Measurements from ENCODE around the gene EEF1AKMT4.

EEF1AKMT4 gene

DNA sequence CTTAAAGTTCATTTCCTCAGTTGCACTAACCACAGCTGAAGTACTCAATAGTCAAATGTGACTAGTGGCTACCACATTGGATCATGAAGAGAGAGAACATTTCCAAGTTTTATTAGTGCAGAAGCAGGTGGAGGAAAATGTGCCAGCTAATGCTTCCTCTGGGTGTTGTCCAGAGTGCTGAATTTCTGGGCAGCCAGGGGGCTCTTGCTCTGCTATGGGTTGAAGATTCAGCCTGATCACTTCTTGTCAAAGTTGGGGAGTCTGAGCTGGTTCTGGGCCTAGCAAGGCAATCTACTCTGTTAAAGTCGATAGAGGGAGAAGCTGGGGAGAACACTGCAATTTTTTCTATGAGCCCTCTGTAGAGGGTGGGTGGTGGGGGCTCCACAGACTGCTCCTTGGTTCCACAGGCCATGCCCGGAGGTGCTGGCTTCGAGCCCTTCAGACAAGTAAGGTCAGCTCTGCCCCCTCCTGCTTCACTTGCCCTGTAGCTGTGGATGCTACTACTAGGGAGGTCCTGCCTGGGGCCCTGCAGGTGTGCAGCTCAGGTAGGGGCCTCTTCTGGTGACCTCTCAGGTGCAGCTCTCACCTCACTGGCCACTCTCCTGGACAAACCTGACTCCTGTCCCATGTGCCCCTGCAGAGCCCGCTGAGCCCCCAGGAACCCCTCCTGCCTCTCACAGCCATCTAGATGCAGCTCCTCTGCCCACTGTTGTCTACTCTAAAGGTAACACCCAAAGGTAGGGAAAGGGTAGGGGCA is 8.9 kb upstream of the EEF1AKMT4 start:
- DNase-seq, result peak; percentile 42
- Mint-ChIP-seq H3K27me3 (peaks cover 6% of the 10 kb centered on the region), H3K9me3 (no peaks in the 10 kb centered on the region), H3K4me3 (no peak overlapping the region), H3K36me3 (peaks cover 9% of the 10 kb centered on the region), H3K4me1 (no peaks in the 10 kb centered on the region), H3K27ac (no peak overlapping the region)
- CTCF ChIA-PET, result interaction anchor here (1.1 to 6.5 kb wide), 5 partner anchors 9 to 345 kb away, joined by 3 to 58 read pairs (median 3); partner anchors contain the start of genes EEF1AKMT4 and VWA5B2

DNA sequence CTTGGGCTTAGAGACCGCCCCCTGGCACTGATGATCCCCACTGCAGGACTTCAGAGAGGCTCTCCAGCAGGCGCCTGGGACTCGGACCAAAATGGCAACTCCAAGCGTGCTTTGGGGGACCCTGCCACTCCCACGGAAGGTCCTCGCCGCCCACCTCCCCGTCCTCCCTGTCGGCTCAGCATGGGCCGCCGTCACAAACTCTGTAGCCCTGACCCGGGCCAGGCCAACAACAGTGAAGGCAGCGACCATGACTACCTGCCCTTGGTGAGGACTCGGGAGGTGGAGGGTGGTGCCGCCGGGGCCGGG is 8.4 kb upstream of the EEF1AKMT4 start:
- Mint-ChIP-seq H3K9me3 (no peaks in the 10 kb centered on the region), H3K4me1 (peaks cover 2% of the 10 kb centered on the region), H3K27me3 (peaks cover 5% of the 10 kb centered on the region), H3K36me3 (peaks cover 9% of the 10 kb centered on the region), H3K27ac (no peak overlapping the region), H3K4me3 (no peak overlapping the region)
- no peak for DNase-seq
- CTCF ChIA-PET, result interaction anchor here (1.1 to 6.5 kb wide), 4 partner anchors 9 to 345 kb away, joined by 3 to 58 read pairs (median 4); partner anchors contain the start of genes EEF1AKMT4 and VWA5B2

DNA sequence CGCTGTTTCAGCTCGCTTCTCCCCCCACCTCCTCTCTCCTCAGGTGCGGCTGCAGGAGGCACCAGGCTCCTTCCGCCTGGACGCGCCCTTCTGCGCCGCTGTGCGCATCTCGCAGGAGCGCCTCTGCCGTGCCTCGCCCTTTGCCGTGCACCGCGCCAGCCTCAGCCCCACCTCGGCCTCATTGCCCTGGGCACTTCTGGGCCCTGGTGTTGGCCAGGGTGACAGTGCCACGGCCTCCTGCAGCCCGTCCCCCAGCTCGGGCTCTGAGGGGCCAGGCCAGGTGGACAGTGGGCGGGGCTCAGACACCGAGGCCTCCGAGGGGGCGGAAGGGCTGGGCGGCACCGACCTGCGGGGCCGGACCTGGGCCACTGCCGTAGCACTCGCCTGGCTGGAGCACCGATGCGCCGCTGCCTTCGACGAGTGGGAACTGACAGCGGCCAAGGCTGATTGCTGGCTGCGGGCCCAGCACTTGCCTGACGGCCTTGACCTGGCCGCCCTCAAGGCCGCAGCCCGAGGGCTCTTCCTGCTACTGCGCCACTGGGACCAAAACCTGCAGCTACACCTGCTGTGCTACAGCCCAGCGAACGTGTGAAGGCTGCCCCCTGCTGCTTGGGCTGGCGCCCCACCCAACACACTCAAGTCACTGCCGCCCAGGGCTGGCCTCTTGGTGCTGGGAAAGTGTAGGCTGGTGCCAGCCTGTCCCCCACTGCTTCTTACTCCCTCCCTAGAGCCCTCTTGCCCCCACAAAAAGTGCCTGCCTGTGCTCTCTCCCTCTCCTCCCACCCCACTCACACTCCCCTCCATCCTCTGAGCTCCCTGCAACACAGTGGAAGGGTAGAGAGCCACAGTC is 7.8 kb upstream of the EEF1AKMT4 start:
- H3K27ac Mint-ChIP-seq, result no peak overlapping the region
- H3K4me1 Mint-ChIP-seq, result peaks cover 3% of the 10 kb centered on the region
- peaks cover 5% of the 10 kb centered on the region for H3K27me3 Mint-ChIP-seq
- peak; percentile 35 for DNase-seq
- no peak overlapping the region for H3K4me3 Mint-ChIP-seq
- no peaks in the 10 kb centered on the region for H3K9me3 Mint-ChIP-seq
- CTCF ChIA-PET, result interaction anchor here (1.0 to 6.5 kb wide), 5 partner anchors 8 to 346 kb away, joined by 3 to 58 read pairs (median 3); partner anchors contain the start of genes EEF1AKMT4 and VWA5B2
- peaks cover 9% of the 10 kb centered on the region for H3K36me3 Mint-ChIP-seq

DNA sequence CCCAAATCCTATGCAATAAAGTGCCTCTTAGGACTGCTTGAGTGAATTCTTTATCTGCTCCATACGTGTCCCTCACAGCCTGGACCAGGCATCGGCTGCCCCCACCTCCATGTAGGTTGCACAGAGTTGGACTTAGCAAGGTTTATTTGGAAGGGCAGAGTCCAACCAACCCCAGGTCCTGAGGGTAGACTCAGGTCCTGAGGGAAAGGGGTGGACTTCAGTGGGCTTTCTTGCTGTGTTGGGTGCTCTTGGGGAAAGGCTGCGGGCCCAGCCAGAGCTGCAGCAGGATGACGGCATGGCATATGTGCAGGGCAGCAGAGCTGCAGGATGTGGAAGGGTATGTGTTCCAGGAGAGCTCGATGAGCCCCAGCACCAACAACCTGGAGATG is 7.2 kb upstream of the EEF1AKMT4 start:
- peaks cover 4% of the 10 kb centered on the region for H3K27me3 Mint-ChIP-seq
- H3K36me3 Mint-ChIP-seq, result peaks cover 9% of the 10 kb centered on the region
- no peak overlapping the region for H3K4me3 Mint-ChIP-seq

DNA sequence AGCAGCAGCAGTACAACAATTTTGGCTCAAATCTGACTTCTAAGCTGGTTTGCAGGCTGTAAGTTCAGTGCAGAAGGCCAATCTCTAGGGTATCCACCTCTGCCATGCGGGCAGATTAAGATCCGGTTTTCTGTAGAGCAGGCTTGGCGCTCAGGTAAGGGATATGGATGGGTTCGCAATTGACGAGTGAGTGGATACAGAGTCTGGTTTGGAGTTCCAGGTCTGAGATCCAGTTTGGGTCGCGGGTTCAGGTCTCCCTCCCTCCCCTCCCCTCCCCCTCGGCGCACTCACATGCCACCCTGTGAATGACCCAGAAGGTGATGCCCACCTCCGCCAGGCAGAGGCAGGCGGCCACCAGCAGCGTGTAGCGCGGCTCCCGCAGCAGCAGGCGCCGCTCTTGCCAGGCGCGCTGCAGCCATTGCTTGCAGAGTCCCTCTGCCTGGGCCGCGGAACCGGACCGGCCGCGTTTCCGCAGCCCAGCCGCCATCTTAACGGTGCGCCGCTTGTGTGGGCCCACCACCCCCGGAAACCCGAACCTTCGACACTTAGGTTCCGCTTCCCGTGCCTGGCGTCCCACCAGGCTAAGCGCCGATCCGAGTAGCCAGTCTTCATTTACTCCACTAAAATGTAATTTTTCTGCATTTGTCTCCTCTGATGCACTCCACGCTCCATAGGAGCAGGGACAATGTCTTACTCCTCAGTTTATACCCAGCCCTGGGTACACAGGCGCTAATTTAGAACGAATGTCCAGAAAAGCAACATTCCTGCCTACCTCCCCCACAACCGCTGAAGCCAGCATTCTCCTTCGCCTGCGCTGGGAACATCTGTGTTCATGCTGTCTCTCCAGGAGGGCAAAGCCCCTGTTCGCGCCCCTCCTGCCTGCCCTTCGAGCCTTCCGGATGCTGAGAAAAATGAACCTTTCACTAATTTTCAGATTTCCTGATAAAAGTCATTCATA is 739 bp upstream of the EEF1AKMT4 start, which contains the start of gene ALG3:
Gene ALG3, minus strand, starts transcription at position 509 of the 958 bp plus-strand sequence. Its CDS starts 22 bp downstream, at position 487.
- Mint-ChIP-seq H3K9me3 (no peaks in the 10 kb centered on the region), H3K4me1 (peaks cover 27% of the 10 kb centered on the region), H3K4me3 (peak within 1 kb of the TSS; percentile 90), H3K27me3 (no peaks in the 10 kb centered on the region), H3K27ac (peak within 1 kb of the TSS; percentile 98), H3K36me3 (peaks cover 11% of the 10 kb centered on the region)
- DNase-seq, result peak; percentile 90
- CTCF ChIA-PET, result interaction anchor here (0.8 to 1.4 kb wide), 5 partner anchors 8 to 352 kb away, joined by 3 to 5 read pairs (median 4); no protein-coding TSS in a partner anchor

More for the DNA sequence above, 7.2 kb upstream of the EEF1AKMT4 start:
- Mint-ChIP-seq H3K4me1 (peaks cover 4% of the 10 kb centered on the region), H3K9me3 (no peaks in the 10 kb centered on the region), H3K27ac (no peak overlapping the region)
- no peak for DNase-seq
- CTCF ChIA-PET, result interaction anchor here (1.0 to 6.5 kb wide), 2 partner anchors 15 to 283 kb away, joined by 3 to 58 read pairs; partner anchors contain the start of gene VWA5B2

DNA sequence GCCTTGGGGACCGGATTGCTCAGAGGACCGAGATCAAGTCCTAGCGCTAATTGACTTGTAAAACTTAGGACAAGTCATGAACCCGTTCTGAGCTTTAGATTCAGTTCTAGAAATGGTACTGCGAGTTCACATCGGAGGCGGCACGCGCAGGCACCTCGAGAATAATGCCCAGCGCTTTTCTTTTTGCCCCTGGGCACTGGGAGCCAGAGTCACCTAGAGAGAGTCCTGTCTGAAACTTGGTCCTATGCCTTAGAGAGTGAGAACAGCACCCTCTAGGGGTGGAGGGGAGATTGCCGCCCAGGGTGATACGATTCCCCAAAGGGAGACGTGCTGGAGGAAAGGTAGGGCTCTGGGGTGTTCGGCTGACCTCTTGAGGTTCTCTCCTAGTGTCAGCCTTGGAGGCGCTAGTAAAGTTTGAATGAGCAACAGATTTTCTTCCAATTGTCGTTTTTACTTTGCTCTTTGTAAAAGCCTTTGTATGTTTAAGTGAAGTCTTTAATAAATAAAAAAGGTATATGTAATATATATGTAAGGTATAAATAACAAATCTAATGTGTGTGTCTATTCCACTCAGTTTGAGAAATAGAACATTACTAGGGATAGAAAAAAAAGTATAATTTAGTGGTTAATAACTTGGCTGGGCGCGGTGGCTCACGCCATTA is 826 bp downstream of the EEF1AKMT4 start:
- no peaks in the 10 kb centered on the region for H3K27me3 Mint-ChIP-seq
- peaks cover 27% of the 10 kb centered on the region for H3K4me1 Mint-ChIP-seq
- peaks cover 4% of the 10 kb centered on the region for H3K36me3 Mint-ChIP-seq
- no peaks in the 10 kb centered on the region for H3K9me3 Mint-ChIP-seq
- H3K4me3 Mint-ChIP-seq, result peak overlapping the region; percentile 90
- DNase-seq, result peak; percentile 94
- CTCF ChIA-PET, result interaction anchor here (0.7 to 1.4 kb wide), 15 partner anchors 8 to 365 kb away, joined by 3 to 26 read pairs (median 3); partner anchors contain the start of gene PARL
- H3K27ac Mint-ChIP-seq, result peak overlapping the region; percentile 98

DNA sequence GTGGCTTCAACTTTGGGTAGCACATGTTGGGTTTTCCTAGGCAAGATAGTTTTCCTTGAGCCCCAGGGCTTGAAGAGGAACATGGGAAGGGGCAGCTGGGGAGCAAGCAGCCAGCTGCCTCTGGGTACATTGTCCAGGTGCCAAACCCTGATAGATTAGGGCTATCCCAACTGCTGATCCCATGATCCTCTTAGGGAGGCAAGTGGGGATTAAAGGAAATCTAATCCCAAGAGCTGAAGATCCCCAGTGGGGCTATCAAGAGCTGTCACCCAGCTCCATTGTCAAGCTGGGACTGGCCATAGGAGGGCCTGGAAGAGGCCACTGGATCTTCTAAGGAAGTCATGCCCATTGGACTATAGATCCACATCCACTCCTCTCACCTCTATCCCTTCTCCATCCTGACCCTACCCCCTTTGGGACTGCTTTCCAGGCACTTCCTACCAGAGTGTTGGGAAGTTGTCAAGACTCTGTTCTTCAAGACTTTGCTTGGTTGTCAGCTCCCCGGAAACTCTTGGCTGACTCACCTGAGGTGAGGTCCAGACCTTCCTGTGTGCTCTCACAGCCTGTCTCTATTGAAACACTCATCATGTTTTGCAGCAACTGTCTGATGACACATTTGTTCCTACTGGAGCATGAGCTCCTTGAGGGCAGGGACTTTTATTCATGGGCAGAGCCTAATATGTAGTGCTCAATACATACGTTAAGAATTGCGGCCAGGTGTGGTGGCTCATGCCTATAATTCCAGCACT is 6.0 kb downstream of the EEF1AKMT4 start:
- Mint-ChIP-seq H3K36me3 (peaks cover 3% of the 10 kb centered on the region), H3K9me3 (no peaks in the 10 kb centered on the region), H3K4me1 (peaks cover 16% of the 10 kb centered on the region), H3K4me3 (no peak overlapping the region), H3K27me3 (peaks cover 30% of the 10 kb centered on the region), H3K27ac (no peak overlapping the region)
- DNase-seq, result no peak
- CTCF ChIA-PET, result interaction anchor here (2.3 to 2.8 kb wide), 2 partner anchors 28 to 359 kb away, joined by 8 to 21 read pairs; no protein-coding TSS in a partner anchor

DNA sequence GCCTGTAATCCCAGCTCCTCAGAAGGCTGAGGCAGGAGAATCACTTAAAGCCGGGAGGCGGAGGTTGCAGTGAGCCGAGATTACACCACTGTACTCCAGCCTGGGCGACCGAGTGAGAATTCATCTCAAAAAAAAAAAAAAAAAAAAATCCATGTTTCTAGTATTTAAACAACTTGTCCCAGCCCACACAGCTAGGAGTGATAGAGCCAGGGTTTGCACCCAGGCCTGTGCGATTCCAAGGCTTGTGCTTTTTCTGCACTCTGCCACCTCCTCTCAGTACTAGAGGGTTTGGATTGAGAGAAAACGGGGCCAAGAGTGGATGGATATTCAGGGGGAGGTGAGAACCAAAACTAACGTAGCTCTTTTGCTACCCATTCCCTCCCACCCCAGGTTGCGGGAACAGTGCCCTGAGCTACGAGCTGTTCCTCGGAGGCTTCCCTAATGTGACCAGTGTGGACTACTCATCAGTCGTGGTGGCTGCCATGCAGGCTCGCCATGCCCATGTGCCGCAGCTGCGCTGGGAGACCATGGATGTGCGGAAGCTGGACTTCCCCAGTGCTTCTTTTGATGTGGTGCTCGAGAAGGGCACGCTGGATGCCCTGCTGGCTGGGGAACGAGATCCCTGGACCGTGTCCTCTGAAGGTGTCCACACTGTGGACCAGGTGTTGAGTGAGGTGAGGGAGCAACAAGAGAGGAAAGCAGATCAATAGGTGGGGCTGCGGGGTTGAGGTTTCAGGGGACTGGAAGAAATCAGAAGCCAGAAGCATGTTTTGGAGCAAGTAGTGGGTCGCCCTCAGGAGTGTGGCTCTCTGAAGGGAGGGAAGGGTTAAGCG is 7.8 kb downstream of the EEF1AKMT4 start:
- CTCF ChIA-PET, result interaction anchor here (0.6 to 2.8 kb wide), 3 partner anchors 30 to 361 kb away, joined by 3 to 21 read pairs (median 6); no protein-coding TSS in a partner anchor
- H3K27ac Mint-ChIP-seq, result no peak overlapping the region
- H3K27me3 Mint-ChIP-seq, result peaks cover 48% of the 10 kb centered on the region
- DNase-seq, result no peak
- no peak overlapping the region for H3K4me3 Mint-ChIP-seq
- peaks cover 3% of the 10 kb centered on the region for H3K36me3 Mint-ChIP-seq
- peaks cover 18% of the 10 kb centered on the region for H3K4me1 Mint-ChIP-seq
- H3K9me3 Mint-ChIP-seq, result no peaks in the 10 kb centered on the region

DNA sequence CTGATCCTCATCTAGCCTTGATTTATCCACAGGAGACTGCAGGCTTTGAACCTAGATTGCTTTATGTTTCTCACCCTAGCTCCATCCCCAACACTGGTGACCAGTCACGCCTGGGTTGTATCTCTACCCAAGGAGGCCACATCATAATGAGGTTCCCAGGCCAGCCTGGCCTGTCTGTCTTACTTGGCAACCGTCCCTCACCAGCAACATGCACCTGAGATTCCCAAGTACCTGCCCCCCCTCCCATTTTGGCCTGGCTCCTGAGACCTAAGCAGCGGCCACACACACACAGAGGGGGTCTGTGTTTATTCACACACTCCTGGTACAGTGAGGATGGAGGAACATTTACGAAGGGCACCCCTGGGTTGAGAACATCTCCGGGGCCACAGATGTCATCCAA is 9.5 kb downstream of the EEF1AKMT4 start:
- Mint-ChIP-seq H3K27ac (no peak overlapping the region), H3K4me1 (peaks cover 22% of the 10 kb centered on the region), H3K27me3 (peaks cover 64% of the 10 kb centered on the region), H3K4me3 (peak overlapping the region; percentile 38), H3K9me3 (no peaks in the 10 kb centered on the region), H3K36me3 (peaks cover 3% of the 10 kb centered on the region)
- DNase-seq, result no peak
- CTCF ChIA-PET, result interaction anchor here (1.2 to 1.6 kb wide), 2 partner anchors 9 to 32 kb away, joined by 5 to 6 read pairs; partner anchors contain the start of gene EEF1AKMT4

DNA sequence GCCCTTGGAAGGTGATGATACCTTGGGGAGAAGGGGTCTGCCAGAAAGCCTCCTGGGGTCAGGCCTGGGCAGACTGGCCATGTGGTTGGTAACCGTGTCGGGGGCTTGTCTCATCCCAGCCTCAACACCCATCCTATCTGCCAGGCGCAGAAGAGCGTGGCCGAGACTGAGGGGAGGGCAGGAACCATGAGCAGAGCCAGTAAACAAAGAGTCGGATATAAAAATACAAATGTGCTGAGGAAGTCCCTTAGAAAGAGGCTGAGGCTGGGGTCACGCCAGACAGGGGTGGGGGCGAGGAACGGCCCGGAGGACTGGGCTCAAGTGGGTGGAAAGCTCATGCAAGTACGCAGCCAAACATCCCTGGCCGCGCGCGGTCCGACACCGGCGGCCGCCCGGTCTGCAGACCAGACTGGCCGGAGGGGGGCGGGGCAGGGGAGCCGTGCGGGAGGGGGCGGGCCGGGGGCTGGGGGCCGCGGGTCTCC is 10.0 kb downstream of the EEF1AKMT4 start:
- no peak overlapping the region for H3K27ac Mint-ChIP-seq
- CTCF ChIA-PET, result interaction anchor here (1.0 to 1.3 kb wide), 2 partner anchors 9 to 32 kb away, joined by 3 read pairs; no protein-coding TSS in a partner anchor
- H3K9me3 Mint-ChIP-seq, result no peaks in the 10 kb centered on the region
- H3K4me3 Mint-ChIP-seq, result peak overlapping the region; percentile 38
- no peak for DNase-seq
- peaks cover 70% of the 10 kb centered on the region for H3K27me3 Mint-ChIP-seq
- H3K36me3 Mint-ChIP-seq, result peaks cover 3% of the 10 kb centered on the region
- H3K4me1 Mint-ChIP-seq, result peaks cover 22% of the 10 kb centered on the region

DNA sequence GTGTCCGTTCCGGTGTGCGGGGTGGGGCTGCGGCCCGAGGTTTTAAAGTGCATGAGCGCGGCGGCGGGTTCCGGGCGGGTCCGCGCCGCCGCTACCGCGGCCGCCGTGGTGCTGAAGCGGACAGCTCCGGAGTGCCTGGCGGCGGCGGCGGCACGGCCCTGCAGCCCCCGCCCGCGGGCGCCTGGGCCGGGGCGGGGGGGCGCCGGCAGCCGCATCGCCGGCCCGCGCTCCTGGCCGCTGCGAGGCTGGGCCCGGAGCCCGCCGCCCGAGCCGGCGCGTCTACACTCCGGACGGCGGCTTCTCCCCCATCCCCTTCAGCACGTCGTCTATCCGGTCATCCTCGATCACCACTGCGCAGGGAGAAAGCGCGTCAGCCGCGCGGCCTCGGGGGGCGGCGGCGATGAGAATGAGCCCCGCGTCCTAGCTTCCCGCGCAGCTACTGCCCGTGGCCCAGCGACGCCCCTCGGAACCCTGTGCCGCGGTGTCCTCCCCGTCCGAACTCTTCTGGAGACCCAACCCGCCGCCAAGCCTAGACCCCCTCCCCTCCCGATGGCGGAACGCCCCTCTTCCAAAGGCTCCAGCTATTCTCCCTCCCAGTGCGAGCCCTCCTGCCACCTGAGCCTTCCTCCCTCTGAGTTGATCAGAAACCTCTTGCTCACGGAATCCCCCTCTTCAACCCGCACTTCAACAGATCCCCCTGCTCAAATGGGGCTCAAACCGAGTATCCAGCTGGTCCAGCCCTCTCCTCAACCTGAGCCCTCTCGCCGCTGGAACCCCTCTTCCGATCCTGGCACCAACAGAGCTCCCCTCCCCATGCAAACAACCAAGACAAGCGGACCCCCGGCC is 10.6 kb downstream of the EEF1AKMT4 start:
- Mint-ChIP-seq H3K9me3 (no peaks in the 10 kb centered on the region), H3K36me3 (peaks cover 3% of the 10 kb centered on the region), H3K4me1 (peaks cover 22% of the 10 kb centered on the region), H3K27me3 (peaks cover 74% of the 10 kb centered on the region), H3K27ac (no peak overlapping the region), H3K4me3 (peak overlapping the region; percentile 58)
- DNase-seq, result peak; percentile 61
- CTCF ChIA-PET, result interaction anchor here (1.0 to 1.3 kb wide), 2 partner anchors 10 to 33 kb away, joined by 3 read pairs; no protein-coding TSS in a partner anchor

All from activated naive CD4-positive, alpha-beta T cell treated with anti-CD3 and anti-CD28 coated beads, Interleukin-2, amount 10 ng/mL, durations not matched to agents 7 days and 5 days (primary cell).